Myometrial cell (primary cell): ENCODE results near the gene WDR31. TPM values are rescaled to one million over a fixed set of nuclear protein-coding genes. Genes with fewer than 3 reads are reported as not detected.

Source experiments
- total RNA-seq: library from RNA; depleted of rRNA; stranded (reverse); fragments of >200 nt; gene quantifications from 2 replicates; pipeline ENCODE4 v1.2.3, GENCODE V29; 2015

Gene WDR31
- total RNA-seq, result 0.29 and 2.1 TPM in 2 replicates

GRCh38 chr9:113340011-113340699, at the start of gene WDR31:
TSS of gene WDR31 (minus strand) at chr9:113340275. CDS start at chr9:113332022, 8,253 bp downstream.

DNA sequence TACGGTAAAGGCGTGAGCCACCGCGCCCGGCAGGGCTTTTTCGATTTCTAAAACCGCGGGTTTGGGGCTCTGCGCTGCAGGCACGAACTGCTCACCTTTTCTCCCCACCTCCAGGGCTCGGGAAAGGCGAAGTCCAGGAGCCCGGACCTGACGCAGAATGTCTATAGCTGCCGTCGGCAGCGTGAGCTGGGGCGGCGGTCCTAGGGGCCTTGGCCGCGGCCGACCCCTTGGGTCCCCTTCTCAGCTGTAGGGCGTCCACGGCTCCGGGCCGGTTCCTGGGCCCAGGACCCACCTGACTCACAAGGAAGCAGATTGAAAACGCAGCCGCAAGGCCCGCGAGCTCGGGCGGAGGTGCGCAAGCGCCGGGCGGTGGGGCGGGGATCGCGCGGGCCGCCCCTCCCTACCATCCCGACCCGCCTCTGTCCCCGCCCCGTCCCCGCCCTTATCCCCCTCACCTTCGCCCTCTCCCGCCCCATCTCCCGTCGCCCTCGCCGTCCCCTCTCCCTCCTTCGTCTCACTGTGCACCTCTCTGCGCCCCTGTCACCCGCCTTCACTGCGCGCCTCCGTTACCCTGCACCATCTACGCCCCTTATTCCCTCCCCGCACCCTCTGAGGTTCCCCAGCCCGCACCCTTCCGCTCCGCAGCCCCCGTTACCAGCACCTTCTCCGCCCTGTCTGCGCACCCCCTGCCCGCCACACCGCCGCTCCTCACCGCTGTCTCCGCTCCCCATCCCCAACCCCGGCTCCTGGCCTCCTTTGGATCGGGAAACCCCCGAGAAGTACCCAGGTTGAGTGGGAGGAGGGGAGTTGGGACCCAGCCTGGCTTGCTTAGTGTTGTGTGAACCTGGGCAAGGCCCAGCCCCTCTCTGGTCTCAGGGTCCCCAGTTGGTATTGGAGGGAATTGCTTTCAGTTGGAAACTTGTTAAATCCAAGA, 36.8 kb upstream of the WDR31 start, which contains the start of gene HDHD3:
Gene HDHD3 (minus strand): TSS at position 353 of the 934 bp plus-strand sequence. CDS start 2,632 bp downstream, outside the sequence.

DNA sequence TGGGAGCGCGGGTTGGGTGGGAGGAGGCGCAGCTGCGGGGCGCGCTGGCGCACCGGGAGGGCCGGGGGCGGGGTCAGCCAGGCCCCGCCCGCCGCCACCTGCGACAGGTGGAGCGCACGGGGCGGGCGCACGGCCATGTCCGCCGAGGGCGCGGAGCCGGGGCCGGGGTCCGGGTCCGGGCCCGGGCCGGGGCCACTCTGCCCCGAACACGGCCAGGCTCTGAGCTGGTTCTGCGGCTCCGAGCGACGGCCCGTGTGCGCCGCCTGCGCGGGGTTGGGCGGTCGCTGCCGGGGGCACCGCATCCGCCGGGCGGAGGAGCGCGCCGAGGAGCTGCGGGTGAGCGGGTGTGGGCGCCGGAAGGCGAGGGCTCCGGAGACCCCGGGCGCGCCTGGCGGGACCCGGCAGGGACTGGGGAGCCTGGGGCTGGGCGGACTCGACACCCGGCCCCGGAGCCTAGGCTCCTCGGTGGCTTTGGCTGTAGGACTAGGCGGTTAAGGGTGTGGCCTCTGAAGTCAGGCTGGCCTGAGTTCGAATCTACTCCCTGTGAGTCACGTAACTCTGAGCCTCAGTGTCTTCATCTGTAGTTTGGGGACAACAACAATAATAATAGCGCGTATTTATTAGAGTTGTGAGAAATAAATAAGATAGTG, 9.5 kb upstream of the WDR31 start, which contains the start of gene BSPRY:
Gene BSPRY (plus strand): TSS at position 97 of the 650 bp plus-strand sequence. CDS start 39 bp downstream, at position 136.

GRCh38 chr9:113302792-113303418, 37.2 kb downstream of the WDR31 start, which contains the start of gene RNF183:
TSS of gene RNF183 (minus strand) at chr9:113303376. CDS start at chr9:113298184, 5,192 bp downstream.

DNA sequence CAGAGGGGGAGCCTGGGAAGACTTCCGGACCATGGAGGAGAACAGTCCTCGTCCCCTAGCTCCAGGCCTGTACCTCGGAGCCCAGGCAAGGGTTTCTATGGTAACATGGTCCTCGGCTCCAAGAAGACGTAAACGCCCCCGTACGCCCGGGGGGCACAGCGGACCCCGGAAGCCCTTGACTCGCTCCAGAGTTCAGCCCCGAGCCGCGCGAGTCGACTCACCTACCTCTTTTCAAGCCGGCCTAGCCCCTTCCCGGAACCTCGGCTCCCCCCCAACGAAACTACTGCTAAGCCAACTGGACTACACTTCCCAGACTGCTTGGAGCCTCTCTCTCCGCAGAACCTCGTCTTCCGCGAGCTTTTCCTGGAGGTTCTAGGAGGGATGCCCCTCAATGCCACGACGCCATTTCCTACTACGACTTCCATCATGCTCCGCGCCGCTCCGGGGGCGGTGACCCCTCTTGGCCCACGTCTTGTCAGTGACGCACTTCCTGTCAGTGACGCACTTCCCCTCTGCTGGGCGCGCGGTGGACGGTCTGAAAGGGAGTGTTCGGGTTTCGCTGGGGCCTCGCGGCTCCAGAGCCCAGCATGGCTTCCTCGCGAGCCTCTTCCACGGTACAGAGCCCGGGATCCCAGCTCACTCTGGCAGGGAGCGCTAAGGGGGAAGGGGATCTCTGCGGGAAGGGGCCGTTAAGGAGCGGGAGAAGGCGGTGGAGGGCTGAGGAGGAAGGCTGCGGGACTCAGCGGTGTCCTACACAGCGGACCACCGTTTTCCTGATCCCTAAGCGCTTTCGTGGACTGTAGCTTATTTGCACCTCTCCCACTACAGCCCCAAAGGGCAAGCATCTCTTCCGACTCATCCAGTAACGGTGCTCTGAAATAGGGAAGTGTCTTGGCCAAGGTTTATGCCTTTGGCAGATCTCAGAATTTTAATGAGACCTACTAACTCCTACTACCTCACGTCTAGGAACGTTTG, 64.6 kb downstream of the WDR31 start, which contains the start of the genes CDC26 and PRPF4:
Gene CDC26 (minus strand): TSS at position 416 of the 975 bp plus-strand sequence. CDS start 3,065 bp downstream, outside the sequence.
Gene PRPF4 (plus strand): TSS at position 502 of the 975 bp plus-strand sequence. CDS start 86 bp downstream, at position 588.

Other genes with a start within 250 kb of the WDR31 start
- 19.9 and 24.3 TPM in 2 replicates for gene SLC31A2, start 189.3 kb downstream of the WDR31 start, total RNA-seq
- 12.4 and 21.3 TPM in 2 replicates for gene FKBP15, start 119.0 kb downstream of the WDR31 start, total RNA-seq
- 29.7 and 36.0 TPM in 2 replicates for gene SLC31A1, start 118.7 kb downstream of the WDR31 start, total RNA-seq
- 30.0 and 39.5 TPM in 2 replicates for gene CDC26, start 64.7 kb downstream of the WDR31 start, total RNA-seq
- gene PRPF4, start 64.6 kb downstream of the WDR31 start, total RNA-seq, result 22.5 and 27.8 TPM in 2 replicates
- not detected in 2 replicates for gene RNF183, start 36.9 kb downstream of the WDR31 start, total RNA-seq
- gene BSPRY, start 9.3 kb upstream of the WDR31 start, total RNA-seq, result not detected in 2 replicates
- gene HDHD3, start 36.7 kb upstream of the WDR31 start, total RNA-seq, result 7.5 and 8.9 TPM in 2 replicates
- 16.1 and 16.7 TPM in 2 replicates for gene ALAD, start 61.0 kb upstream of the WDR31 start, total RNA-seq
- gene POLE3, start 70.4 kb upstream of the WDR31 start, total RNA-seq, result 55.6 and 59.1 TPM in 2 replicates
- 0.18 TPM in 1 of 2 replicates, not detected in the other for gene C9orf43, start 70.5 kb upstream of the WDR31 start, total RNA-seq
- 35.6 and 35.7 TPM in 2 replicates for gene RGS3, start 123.5 kb upstream of the WDR31 start, total RNA-seq